ENCODE data around the gene HTR7. TPM values are rescaled to one million over a fixed set of nuclear protein-coding genes. Genes with fewer than 3 reads are reported as not detected.
"Not testable (repeated sequence)": the region's sequence is repeated elsewhere in the genome, so short reads cannot be mapped to it uniquely, and the experiment has no call there.

HTR7 gene
- 0.10 TPM for total RNA-seq

- DNase-seq (ENCODE audit: low spot score) = peak; percentile 57
Observed at GRCh38 chr10:90857635-90858460, at the start of gene HTR7. HTR7 (minus strand) TSS chr10:90858039; CDS start chr10:90857671, 368 bp downstream.

GRCh38 chr10:90906596-90906995, 48.8 kb upstream of the HTR7 start:
- no peak for DNase-seq (ENCODE audit: low spot score)
- ATAC-seq = no peak

More at GRCh38 chr10:90857635-90858460, at the start of gene HTR7:
- peak; percentile 93 for ATAC-seq

GRCh38 chr10:90905925-90906324, 48.1 kb upstream of the HTR7 start:
- DNase-seq (ENCODE audit: low spot score) (no peak), ATAC-seq (no peak)

GRCh38 chr10:90896916-90897315, 39.1 kb upstream of the HTR7 start:
- not testable (repeated sequence) for ATAC-seq; DNase-seq (ENCODE audit: low spot score)

- ATAC-seq = no peak
- no peak for DNase-seq (ENCODE audit: low spot score)
Observed at GRCh38 chr10:90893190-90893589, 35.4 kb upstream of the HTR7 start.

GRCh38 chr10:90890347-90890746, 32.5 kb upstream of the HTR7 start:
- no peak for DNase-seq (ENCODE audit: low spot score)
- no peak for ATAC-seq

GRCh38 chr10:90889636-90890035, 31.8 kb upstream of the HTR7 start:
- DNase-seq (ENCODE audit: low spot score) = no peak
- ATAC-seq = no peak

GRCh38 chr10:90888387-90888786, 30.5 kb upstream of the HTR7 start:
- no peak for ATAC-seq

GRCh38 chr10:90887555-90887954, 29.7 kb upstream of the HTR7 start:
- DNase-seq (ENCODE audit: low spot score) = peak; percentile 74
- peak; percentile 91 for ATAC-seq

More at GRCh38 chr10:90888387-90888786, 30.5 kb upstream of the HTR7 start:
- DNase-seq (ENCODE audit: low spot score) = no peak

- DNase-seq (ENCODE audit: low spot score) (no peak), ATAC-seq (no peak)
Observed at GRCh38 chr10:90885176-90885575, 27.3 kb upstream of the HTR7 start.

- DNase-seq (ENCODE audit: low spot score) (no peak), ATAC-seq (no peak)
Observed at GRCh38 chr10:90884431-90884830, 26.6 kb upstream of the HTR7 start.

- not testable (repeated sequence) for DNase-seq (ENCODE audit: low spot score)
- ATAC-seq = peak; percentile 65
Observed at GRCh38 chr10:90880059-90880719, 22.4 kb upstream of the HTR7 start.

GRCh38 chr10:90879062-90879461, 21.2 kb upstream of the HTR7 start:
- no peak for DNase-seq (ENCODE audit: low spot score)

GRCh38 chr10:90872648-90873020, 14.8 kb upstream of the HTR7 start:
- no peak for ATAC-seq
- DNase-seq (ENCODE audit: low spot score) = no peak

More at GRCh38 chr10:90879062-90879461, 21.2 kb upstream of the HTR7 start:
- no peak for ATAC-seq

GRCh38 chr10:90871766-90872647, 14.2 kb upstream of the HTR7 start, which contains the start of gene RPP30:
RPP30 (plus strand) TSS chr10:90871974; CDS start chr10:90871987, 13 bp downstream.
- DNase-seq (ENCODE audit: low spot score) (peak; percentile 88), ATAC-seq (peak; percentile 99)

GRCh38 chr10:90871279-90871765, 13.5 kb upstream of the HTR7 start:
- ATAC-seq (peak; percentile 57), DNase-seq (ENCODE audit: low spot score) (peak; percentile 46)

- ATAC-seq (no peak), DNase-seq (ENCODE audit: low spot score) (no peak)
Observed at GRCh38 chr10:90866050-90866598, 8.3 kb upstream of the HTR7 start.

- DNase-seq (ENCODE audit: low spot score) = no peak
- no peak for ATAC-seq
Observed at GRCh38 chr10:90865401-90865800, 7.6 kb upstream of the HTR7 start.

GRCh38 chr10:90862908-90863514, 5.2 kb upstream of the HTR7 start:
- DNase-seq (ENCODE audit: low spot score) = no peak
- peak; percentile 64 for ATAC-seq

GRCh38 chr10:90860790-90861189, 3.0 kb upstream of the HTR7 start:
- ATAC-seq (no peak), DNase-seq (ENCODE audit: low spot score) (no peak)
